Left ventricle myocardium inferior (tissue), 1 donor: ENCODE data around the gene TRAK1. TPM values are rescaled to one million over a fixed set of nuclear protein-coding genes. Genes with fewer than 3 reads are reported as not detected.
A peak's percentile ranks its signal among the peaks of the same experiment; 100 is the strongest.

Experiments
- DNase-seq: peaks from one replicate; pipeline ENCODE4 v3.0.0-alpha.2; 2020
- H3K27ac ChIP-seq: fragments of 200-600 bp; replicated peaks from 2 replicates; pipeline ENCODE4 v1.8.0; 2021
- H3K27me3 ChIP-seq: fragments of 200-600 bp; 2 replicates; pipeline ENCODE4 v1.8.0; 2021; ENCODE audit warnings: low read depth
- H3K36me3 ChIP-seq: fragments of 200-600 bp; 2 replicates; pipeline ENCODE4 v1.8.0; 2021
- H3K4me1 ChIP-seq: fragments of 200-600 bp; 2 replicates; pipeline ENCODE4 v1.8.0; 2021
- H3K4me3 ChIP-seq: fragments of 200-600 bp; 2 replicates; pipeline ENCODE4 v1.8.0; 2021; ENCODE audit warnings: mild to moderate bottlenecking, moderate library complexity
- H3K9me3 ChIP-seq: fragments of 200-600 bp; replicated peaks from 2 replicates; pipeline ENCODE4 v1.8.0; 2021
- intact Hi-C: fragments of 100-400 bp; cut with micrococcal nuclease; formaldehyde crosslinking; loops from one replicate; pipeline ENCODE4 v1.11.0; 2022
- total RNA-seq: library from RNA; stranded (reverse); fragmentation: NEBNext Ultra II Directional; extraction: Animal tissue kit (Norgen Biotek cat#: 25700); gene quantifications from one replicate; pipeline ENCODE4 v1.2.1, GENCODE V29; 2021
- TF ChIP-seq, protein P1 (sequence below): fragments of 200-600 bp; IDR thresholded peaks from 2 replicates; pipeline ENCODE4 v1.8.0; 2021; ENCODE audit warnings: antibody characterized with exemption, mild to moderate bottlenecking, borderline replicate concordance
- donor health status: DM: no; HTN: yes; CAD: no; lungs with severe emphysema.

The TRAK1 gene
- total RNA-seq, 1 donor from 2014 or later, result 264 TPM

DNA sequence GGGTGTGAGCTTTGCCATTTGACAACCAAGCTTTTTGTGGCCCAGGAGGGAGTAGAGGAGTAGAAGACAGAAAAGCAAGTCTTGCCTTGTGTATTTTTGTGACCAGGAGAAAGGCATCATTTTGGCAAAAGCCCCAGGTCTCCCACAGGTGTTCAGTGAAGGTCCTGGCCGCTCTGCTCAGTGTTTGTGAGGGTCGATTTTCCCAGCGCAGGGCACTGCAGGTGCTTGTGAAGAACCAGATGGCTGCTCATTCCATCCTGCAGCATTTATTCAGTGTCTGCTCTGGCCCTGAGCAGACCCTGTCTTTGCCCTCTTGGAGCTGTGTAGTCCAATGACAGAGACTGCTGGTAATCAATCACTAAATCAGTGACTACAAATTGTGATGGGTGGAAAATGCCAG is 19.5 kb downstream of the TRAK1 start:
- no peaks in the 10 kb centered on the region for H3K9me3 ChIP-seq
- TF ChIP-seq, protein P1, sequence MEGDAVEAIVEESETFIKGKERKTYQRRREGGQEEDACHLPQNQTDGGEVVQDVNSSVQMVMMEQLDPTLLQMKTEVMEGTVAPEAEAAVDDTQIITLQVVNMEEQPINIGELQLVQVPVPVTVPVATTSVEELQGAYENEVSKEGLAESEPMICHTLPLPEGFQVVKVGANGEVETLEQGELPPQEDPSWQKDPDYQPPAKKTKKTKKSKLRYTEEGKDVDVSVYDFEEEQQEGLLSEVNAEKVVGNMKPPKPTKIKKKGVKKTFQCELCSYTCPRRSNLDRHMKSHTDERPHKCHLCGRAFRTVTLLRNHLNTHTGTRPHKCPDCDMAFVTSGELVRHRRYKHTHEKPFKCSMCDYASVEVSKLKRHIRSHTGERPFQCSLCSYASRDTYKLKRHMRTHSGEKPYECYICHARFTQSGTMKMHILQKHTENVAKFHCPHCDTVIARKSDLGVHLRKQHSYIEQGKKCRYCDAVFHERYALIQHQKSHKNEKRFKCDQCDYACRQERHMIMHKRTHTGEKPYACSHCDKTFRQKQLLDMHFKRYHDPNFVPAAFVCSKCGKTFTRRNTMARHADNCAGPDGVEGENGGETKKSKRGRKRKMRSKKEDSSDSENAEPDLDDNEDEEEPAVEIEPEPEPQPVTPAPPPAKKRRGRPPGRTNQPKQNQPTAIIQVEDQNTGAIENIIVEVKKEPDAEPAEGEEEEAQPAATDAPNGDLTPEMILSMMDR, result no peak
- peaks cover 58% of the 10 kb centered on the region for H3K4me1 ChIP-seq
- intact Hi-C loops, result no loop called here
- H3K27me3 ChIP-seq, result no peaks in the 10 kb centered on the region
- no peak overlapping the region for H3K27ac ChIP-seq
- DNase-seq, result no peak
- no peak overlapping the region for H3K4me3 ChIP-seq
- no peaks in the 10 kb centered on the region for H3K36me3 ChIP-seq

DNA sequence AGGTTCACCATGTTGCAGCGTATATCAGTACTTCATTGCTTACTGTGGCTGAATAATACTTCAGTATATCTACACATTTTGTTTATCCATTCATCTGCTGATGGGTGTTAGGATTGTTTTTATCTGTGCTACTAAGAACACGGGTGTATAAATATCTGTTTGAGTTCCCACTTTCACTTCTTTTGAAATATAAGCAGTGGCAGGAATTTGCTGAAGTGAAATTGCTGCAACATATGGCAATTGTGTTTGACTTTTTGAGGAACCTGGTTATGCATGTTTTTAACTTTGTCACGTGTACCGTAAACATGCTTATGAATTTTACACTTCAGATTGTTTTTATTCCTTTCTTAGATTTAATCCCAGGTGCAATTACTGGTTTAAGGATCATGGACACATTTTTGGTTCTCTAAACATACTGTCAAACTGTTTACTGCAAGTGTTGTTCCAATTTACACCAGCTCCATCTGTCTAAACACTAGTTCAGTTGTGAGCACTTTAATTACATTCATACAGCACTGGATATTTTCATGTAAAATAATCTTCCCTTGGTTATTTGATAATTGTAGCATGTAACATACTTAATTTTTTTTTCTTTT is 23.1 kb downstream of the TRAK1 start:
- Histone ChIP-seq H3K27ac (peak overlapping the region; percentile 61), H3K4me1 (peaks cover 63% of the 10 kb centered on the region), H3K4me3 (no peak overlapping the region), H3K36me3 (no peaks in the 10 kb centered on the region), H3K27me3 (no peaks in the 10 kb centered on the region), H3K9me3 (no peaks in the 10 kb centered on the region)
- intact Hi-C loops, result no loop called here
- no peak for DNase-seq
- TF ChIP-seq, protein P1, result no peak

DNA sequence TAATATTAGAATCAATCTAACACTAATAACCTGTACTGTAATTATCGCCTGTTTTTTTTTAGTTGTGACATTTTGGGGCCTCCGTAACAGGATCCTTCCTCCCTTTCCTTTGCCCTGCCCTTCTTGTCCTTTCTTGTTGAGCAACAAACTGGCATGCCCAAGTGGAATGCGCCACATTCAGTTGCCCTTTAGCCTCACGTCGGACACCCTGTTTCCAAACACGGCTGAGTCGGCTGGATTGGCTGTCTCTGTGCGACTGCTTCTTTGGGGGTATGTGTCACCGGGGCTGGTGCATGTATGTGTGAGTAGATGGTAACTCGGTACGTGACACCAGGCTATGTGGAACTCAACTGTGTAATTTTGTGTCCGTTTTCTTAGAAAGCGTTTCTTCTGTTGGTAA is 24.1 kb downstream of the TRAK1 start:
- H3K9me3 ChIP-seq, result no peaks in the 10 kb centered on the region
- no peak for DNase-seq
- H3K27ac ChIP-seq, result peak overlapping the region; percentile 61

DNA sequence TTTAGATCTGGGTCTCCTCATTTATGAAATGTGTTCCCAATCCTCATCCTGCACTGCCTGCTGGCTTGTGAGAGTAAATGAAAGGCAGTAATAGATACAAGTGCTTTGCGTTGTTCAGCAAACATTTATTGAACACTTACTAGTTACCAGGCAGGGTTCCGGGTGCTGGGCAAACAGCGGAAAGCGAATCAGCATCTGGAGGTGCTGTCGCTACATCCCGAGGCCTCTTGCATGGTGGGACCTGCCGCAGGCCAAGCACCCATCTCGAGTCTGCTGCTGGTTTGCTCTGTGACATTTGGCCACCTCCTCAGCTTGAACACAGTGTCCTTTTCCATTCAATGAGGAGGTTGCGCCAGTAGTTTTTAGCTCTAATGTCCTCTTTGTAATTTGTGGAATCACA is 24.8 kb downstream of the TRAK1 start:
- H3K27me3 ChIP-seq, result no peaks in the 10 kb centered on the region
- TF ChIP-seq, protein P1, result no peak
- peaks cover 69% of the 10 kb centered on the region for H3K4me1 ChIP-seq
- no peak overlapping the region for H3K4me3 ChIP-seq
- H3K9me3 ChIP-seq, result no peaks in the 10 kb centered on the region
- intact Hi-C loops, result loop anchor here (5.0 kb wide), 1 partner anchor 71 kb away; no protein-coding TSS in a partner anchor
- no peak for DNase-seq
- H3K36me3 ChIP-seq, result no peaks in the 10 kb centered on the region
- H3K27ac ChIP-seq, result peak overlapping the region; percentile 61

More for the DNA sequence above, 24.1 kb downstream of the TRAK1 start:
- TF ChIP-seq, protein P1, result no peak
- H3K4me1 ChIP-seq, result peaks cover 66% of the 10 kb centered on the region
- intact Hi-C loops, result loop anchor here (5.0 kb wide), 1 partner anchor 72 kb away; no protein-coding TSS in a partner anchor
- no peaks in the 10 kb centered on the region for H3K36me3 ChIP-seq
- H3K27me3 ChIP-seq, result no peaks in the 10 kb centered on the region
- no peak overlapping the region for H3K4me3 ChIP-seq

DNA sequence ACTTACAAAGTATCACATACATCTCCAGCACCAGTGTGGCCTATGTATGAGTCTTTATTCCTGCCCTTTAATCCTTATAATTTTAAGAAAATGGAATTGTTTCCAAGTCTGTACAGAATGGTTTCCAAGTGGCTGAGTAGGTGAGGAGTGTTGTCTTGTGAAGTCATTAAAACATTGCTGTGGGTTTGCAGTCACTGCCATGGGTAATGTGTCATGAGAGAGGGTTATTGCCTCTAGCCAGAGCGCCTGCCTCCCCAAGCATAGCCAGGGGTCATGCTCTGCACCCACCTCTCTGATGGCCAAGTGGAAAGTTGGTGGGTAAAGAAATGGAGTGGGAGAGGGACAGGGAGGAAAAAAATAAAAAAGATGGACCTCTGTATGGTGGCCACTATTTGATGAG is 25.3 kb downstream of the TRAK1 start:
- TF ChIP-seq, protein P1, result no peak
- Histone ChIP-seq H3K4me1 (peaks cover 74% of the 10 kb centered on the region), H3K27ac (peak overlapping the region; percentile 61), H3K9me3 (no peaks in the 10 kb centered on the region), H3K36me3 (no peaks in the 10 kb centered on the region), H3K4me3 (no peak overlapping the region), H3K27me3 (no peaks in the 10 kb centered on the region)
- intact Hi-C loops, result loop anchor here (5.0 kb wide), 1 partner anchor 71 kb away; no protein-coding TSS in a partner anchor
- DNase-seq, result no peak
